GM12892 (cell line): ENCODE measurements around the gene ADAMTS12.

Experiments
- POLR2A ChIP-seq: IDR thresholded peaks from 2 replicates; pipeline ENCODE4 v1.6.1; 2011; ENCODE audit warnings: low read depth, low read length, control low read depth
- POLR2AphosphoS5 ChIP-seq: IDR thresholded peaks from 2 replicates; pipeline ENCODE4 v1.6.1; 2011; ENCODE audit warnings: low read depth, low read length, control low read depth
- TAF1 ChIP-seq: IDR thresholded peaks from 2 replicates; pipeline ENCODE4 v1.6.1; 2011; ENCODE audit warnings: low read depth, mild to moderate bottlenecking, control low read depth, low read length, borderline replicate concordance

DNA sequence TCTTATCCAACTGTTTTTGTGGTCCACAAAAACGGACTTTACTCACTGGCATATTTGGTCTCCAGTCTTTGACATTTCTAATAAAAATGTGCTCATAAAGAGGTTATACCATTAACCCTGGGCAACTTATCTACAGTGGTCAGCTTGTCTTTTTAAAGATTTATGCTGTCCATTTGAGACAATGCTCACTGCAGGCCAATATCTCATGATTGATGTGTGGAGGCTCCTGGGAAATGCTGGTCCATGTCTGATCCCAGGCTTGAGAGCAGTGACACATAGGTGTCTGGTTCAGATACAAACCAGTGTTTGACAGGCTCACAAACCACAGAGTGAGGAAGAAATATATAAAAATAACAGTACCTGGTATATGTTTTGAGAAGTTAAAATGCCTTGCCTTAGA, 270.3 kb downstream of the ADAMTS12 start:
- TF ChIP-seq POLR2A, result no peak
- TF ChIP-seq TAF1, result no peak
- no peak for TF ChIP-seq POLR2AphosphoS5
